Sciatic nerve (tissue), 2 donors: ENCODE results near the gene CPXM1. TPM values are rescaled to one million over a fixed set of nuclear protein-coding genes. Genes with fewer than 3 reads are reported as not detected.

Experiments
- ATAC-seq: fragments of 200-7000 bp; cut with Tn5 transposase; one replicate; pipeline ENCODE4 v1.9.1; 2020; ENCODE audit warnings: mild to moderate bottlenecking, moderate library complexity
- DNase-seq: peaks from one replicate; pipeline ENCODE4 v3.0.0-alpha.2; 2020; ENCODE audit warnings: low spot score
- intact Hi-C: fragments of 100-400 bp; cut with DNase I; formaldehyde crosslinking; loops from one replicate; pipeline ENCODE4 v1.14.2; 2022
- total RNA-seq: library from RNA; stranded (reverse); fragmentation: NEBNext Ultra II Directional; extraction: Animal tissue kit (Norgen Biotek cat#: 25700); gene quantifications from one replicate; pipeline ENCODE4 v1.2.1, GENCODE V29; 2021
- donor health status: DM: no; HTN: no; CAD: no.
- donor health status: DM: no; HTN: no; CAD: no.

Gene CPXM1
- total RNA-seq, 1 donor from 2014 or later: 5.9 TPM

DNA sequence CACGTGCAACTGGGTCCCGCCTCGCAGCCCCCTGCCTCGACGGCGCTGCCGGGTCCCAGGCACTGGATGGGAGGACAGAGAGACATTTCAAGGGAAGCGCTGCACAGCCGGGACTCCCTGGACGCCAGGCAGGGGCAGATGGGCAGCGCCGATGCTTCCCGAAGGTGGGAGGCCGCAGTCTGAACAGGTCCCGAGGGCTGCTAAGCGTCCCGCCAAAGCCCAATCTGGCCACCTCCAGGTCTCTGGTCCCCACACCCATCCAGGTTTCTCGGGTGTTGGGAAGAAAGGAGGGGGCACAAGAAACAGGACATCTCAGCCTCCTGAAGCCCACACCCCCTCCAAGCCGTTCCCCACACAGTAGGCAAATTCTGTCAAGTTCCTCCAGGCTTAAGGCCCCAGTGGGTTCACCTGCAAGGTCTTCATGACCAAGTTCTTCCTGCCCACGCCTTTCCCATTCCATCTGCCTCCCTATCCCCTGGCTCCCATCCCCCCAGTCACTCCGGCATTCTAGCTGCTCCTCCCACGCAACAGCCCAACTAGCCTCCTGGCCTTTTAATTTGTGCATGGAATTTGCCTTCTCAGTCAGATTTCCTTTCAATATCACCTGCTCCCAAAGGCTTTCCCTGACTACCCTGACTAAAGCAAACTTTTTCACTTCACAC lies 5.4 kb upstream of the CPXM1 start:
- intact Hi-C loops: no loop called here
- peak; percentile 23 for ATAC-seq
- no peak for DNase-seq

DNA sequence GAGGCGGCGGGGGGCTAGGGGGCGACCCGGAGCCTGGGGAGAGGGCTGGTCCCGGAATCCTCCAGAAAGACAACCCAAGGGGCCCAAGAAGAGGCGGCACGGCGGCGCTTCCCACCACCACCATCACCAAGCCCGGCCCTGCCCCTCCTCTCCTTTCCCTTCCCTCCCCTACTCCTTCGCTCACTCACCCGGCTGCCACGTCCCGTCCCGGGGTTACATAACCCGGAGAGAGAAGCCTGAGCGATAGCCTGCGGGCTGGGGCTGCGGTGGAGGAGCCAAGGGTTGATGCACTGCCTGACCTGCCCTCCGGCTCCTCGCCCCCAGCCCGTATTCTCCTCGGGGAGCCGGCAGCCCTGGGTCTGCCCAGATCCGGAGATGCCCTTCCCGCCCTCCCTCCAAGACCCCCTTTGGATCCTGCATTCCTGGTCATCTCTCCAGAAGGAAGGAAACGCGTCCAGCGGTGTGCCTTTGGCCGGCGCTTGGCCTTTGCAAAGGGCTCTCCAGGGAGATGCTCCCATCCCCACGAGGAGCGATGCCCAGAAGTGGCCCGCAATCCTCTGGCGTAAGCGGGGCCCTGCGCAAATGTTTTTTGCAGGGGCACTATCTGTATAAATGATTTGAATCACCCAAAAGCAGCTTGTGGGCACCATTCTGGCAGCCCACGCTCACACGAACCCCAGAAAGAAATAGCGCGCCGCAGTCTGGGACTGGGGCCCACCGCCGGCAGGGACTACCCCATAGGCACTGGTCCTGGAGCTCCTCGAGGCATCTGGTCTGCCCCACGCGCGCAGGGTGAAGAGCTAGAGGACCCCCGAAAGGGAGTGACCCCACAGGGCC lies 4.6 kb upstream of the CPXM1 start:
- intact Hi-C loops: no loop called here
- no peak for DNase-seq
- ATAC-seq: peak; percentile 71

DNA sequence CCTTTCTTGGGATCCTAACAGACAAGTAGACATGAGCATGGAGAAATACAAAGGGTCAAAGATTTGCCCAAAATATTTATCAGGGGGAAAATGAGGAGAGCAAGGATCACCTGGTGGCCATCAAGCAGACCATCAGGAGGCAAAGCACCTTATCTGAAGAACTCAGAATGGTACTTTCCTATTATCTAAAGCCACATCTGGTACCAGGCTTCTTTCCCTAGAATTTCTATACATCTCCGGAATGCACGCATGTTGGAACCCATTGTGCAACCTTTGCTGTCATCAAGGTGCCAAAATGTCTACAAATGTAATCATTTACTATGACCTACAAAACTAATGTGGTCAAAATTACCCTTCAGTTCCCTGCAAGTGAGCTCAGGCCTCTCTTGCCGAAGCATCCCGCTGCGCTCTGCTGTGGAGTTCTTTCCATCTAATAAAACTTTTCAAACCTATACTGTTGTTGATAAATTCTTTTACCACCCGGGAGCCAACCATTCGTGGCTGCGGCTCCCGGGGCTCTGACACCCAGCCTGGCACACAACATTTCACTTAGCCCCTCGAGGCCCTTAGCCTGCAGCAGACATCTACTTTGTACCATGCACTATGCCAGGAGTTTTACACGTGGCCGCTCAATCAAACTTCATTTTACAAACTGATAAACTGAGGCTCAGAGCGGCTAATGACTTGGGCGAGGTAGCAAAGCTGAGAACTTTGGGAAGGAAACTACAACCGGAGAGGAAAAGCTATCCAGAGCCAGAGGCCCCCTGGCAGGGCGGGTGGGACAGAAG lies 3.8 kb upstream of the CPXM1 start:
- ATAC-seq (no peak), DNase-seq (no peak)
- intact Hi-C loops: no loop called here

DNA sequence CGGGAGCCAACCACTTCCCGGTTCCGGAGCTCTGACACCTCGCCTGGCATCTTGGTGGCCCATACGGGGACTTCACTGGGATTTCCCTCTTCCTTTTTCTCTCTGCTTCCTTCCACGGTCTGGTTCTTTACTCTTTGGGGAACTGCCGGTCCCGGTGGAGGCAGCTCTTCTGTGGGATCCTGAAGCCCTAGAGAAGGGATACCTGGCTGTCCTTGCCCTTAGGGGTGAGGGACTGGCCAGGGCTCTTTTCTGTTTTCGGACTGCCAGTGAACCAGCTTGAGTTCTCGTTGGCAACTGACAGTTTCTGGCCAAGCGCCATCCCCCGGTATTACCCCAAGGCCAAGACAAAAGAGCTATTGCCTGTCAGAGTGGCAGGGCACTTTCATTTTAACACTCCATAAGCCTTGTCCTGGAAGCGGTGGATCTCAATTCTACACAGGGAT lies 880 bp upstream of the CPXM1 start:
- intact Hi-C loops: no loop called here
- DNase-seq: no peak
- ATAC-seq: no peak

DNA sequence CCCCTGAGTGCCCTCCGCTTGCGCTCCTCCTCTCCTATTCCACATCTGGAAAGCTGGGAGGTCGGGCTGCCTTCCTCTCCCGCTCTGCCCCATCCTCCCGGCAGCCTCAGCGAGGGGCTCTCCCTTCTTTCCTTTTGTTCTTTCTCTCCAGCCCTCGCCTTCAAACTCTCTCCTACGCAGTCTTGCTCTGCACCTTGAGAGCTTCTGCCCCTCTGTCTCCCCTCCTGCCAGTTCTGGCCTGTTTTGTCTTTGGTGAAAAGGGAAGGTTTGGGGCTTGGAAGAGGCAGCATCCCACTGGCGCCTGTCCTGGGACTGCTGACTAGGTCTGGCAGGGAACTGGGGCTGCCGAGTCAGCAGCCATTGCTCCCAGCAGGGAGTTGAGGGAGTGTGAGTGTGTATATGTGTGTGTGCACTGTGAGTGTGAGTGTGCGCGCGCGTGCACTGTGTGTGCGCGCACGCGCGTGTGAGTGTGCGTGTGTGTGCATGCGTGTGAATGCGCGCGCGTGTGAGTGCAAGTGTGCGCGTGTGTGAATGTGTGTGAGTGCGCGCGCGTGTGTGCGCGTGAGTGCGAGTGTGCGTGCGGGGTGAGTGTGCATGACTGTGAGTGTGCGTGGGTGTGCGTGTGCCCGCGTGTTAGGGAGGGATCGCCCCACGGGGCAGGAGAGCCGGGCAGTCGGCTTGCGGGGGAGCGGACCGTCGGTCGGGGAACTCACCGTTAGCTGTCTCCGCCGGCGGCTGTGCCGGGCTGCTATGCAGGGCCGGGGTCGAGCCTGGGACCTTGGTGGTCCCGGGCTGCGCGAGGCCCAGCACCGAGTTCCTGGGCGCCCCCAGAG lies 523 bp downstream of the CPXM1 start:
- intact Hi-C loops: no loop called here
- peak; percentile 64 for ATAC-seq
- DNase-seq: no peak

DNA sequence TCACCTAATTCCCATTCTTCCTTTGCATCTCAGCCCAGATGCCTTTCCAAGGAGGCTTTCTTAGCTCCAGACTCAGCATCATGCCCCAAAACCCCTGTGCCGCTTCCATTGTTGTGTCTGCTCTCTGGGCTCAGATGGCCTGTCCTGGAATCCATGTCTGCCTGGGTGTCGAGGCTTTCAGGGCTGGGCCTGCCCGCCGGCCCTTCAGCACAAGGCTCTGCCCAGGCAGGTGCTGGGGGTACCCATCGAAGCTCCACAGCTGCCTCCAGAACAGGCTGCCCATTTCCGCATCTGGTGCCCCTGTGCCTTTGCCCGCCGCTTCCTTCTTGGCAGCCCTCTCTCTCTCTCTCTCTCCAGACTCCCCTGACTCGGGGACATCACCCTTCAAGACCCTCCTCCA lies 1.2 kb downstream of the CPXM1 start:
- intact Hi-C loops: no loop called here
- no peak for DNase-seq
- peak; percentile 13 for ATAC-seq

DNA sequence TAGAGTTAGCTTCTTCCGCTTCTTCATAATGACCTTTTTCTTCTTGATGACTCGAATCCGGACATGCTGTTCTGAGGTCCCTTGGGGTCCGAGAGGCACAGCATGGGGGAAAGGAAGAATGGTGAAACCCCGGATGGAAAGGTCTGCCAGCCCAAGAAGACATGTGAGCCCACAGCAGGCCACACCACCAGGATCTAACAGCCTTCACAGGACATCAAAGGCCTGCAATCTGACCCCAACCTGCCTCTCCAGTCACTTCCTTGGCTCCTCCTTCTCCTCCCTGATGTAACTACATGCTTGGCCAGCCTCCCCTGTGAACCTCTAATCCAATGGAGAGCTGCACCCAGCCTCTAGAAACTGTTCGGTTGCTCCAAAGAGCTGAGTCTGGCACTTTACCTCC lies 1.6 kb downstream of the CPXM1 start:
- peak; percentile 33 for ATAC-seq
- DNase-seq: no peak
- intact Hi-C loops: no loop called here

DNA sequence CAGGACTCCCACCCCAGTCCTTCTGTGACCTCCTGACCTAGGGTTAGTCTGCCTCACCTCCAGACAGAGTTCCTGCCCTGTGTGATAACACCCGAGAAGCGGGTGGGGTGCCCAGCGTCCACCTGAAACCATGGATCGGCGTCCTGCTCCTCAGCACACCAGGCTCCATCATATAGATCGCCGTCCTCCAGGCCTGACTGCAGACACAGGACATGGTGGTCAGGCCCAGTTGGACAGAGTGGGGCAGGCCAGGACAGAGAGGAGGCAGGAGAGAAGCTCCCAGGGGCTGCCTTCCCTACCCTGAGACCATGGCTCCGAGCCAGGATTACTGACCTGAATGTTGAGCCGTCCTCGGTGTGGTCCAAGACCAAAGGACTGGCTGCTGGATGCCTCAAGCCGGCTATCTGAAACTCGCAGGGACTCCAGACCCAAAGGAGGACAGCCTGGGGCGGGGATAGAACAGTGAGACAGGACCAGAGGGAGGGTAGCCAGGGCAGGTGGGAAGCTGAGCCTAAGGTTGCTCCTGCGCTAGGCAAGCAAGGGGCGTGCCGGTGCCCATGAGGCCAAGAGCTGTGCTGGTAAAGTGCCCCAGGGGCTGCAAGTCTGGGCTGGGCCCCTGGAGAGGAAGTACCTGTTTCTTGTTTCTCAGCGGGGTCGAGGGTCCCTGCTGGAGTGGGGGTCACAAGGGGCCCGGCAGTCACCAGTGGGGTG lies 2.2 kb downstream of the CPXM1 start:
- intact Hi-C loops: no loop called here

DNA sequence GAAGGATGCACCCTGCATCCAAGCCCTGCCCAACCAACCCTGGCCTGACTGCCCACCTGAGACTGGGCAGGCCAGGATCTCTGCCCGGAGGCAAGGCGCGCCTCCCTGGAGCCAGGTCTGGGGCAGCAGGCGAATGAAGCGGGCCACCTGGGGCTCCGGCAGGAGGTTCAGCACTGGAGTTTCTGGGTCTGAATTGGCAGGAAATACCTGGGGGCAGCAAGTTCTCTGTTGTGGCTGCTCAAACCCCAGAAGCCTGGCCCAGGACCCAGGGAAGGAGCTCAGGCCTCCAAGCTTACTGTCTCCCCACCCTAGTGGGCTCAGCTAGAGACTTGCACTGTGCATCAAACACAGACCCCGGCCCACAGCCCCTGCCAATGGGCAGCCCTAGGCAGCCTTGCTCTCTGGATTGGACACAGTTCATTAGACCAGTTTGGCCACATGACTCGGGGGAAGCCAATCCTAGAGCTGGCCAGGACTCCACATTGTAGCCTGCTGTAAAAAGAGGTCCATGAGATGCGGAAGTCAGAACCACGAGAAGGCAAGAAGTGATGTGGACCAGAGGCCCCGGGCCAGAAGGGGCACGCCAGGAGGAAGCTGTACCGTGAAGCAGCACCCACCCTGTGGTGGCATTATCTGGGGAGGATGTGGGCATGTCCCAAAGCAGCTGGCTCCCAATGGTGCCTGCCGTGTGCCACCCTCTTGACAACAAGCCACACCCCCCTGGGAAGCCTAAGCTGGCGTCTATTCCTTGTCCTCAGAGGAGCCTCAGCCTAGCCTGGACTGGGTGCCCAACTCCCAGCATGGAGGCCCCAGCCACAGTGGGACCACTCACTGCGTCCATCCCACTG lies 3.1 kb downstream of the CPXM1 start:
- DNase-seq (no peak), ATAC-seq (no peak)
- intact Hi-C loops: no loop called here

More for the DNA sequence above, 2.2 kb downstream of the CPXM1 start:
- no peak for DNase-seq
- ATAC-seq: no peak

DNA sequence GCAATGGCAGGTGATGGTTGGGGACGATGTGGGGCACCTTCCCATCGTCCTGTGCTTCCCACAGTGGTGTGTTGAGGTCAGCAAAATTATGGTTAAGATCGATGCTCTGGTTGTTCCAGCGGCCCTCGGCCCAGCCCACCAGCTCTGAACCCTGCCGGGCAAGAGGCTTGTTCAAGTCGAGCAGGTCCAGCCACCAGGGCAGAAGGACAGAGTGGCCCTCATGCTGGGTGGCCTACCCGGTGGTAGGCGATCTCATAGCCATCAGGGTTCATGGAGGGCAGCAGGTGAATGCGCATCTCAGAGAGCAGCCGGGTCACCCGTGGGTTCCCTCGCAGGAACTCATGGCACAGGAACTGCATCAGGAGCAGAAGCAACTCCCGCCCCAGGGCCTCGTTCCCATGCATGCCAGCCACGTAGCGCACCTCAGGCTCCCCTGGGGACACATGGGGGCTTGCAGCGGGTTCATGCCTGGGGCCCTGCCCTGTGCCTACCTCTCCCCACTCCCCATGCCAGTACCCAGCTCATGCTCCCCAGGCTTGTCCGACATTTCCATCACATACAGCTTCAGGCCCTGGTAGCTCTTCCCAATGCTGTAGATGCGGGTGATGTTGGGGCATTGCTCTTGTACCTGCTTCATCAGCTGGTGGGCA lies 4.3 kb downstream of the CPXM1 start:
- ATAC-seq: no peak
- intact Hi-C loops: no loop called here
- DNase-seq: no peak

DNA sequence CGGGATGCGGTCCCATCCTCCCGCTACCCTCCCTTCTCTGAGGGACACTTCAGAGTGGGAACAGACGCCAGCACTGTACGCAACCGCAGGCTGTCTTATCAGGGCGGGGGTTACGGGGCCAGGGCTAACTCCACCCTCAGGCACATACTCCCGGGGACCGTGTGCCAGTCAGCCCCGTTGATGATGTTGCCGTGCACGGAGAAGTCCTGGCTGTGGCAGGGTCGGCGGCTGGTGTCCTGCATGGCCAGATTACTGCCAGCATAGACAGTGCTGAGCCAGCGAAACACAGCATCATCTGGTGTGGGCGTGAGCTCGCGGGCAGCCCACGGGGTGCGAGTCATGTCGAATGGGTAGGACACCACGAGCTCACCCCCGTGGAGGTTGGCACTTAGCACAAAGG lies 5.0 kb downstream of the CPXM1 start:
- intact Hi-C loops: no loop called here
- no peak for ATAC-seq
- no peak for DNase-seq

DNA sequence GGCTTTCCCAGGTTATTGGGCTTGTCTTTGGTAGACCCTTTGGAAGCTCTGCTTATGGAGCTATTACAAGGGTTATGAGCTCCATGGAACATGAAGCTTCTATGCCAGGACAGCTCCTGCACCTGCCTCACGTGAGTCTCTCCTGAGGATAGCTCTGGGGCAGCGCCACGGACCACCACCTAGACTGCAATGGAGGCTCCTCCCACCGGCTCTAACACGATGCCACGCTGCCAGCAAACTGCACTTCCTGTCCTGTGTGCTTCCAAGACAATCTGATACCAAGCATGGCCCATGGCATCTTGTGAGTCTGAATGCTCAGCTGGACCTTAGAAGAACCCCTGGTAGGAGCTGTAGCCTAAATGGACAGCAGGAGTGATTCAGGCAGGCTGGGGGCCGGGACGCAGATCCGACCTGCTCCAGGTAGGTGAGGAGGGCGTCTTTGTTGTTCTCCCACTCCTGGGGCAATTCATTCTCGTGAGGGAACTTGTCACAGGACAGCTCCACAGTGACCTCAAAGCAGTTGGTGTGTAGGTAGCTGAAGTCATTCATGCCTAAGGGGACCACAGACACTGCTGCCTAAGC lies 5.5 kb downstream of the CPXM1 start:
- intact Hi-C loops: no loop called here
- DNase-seq (no peak), ATAC-seq (no peak)

DNA sequence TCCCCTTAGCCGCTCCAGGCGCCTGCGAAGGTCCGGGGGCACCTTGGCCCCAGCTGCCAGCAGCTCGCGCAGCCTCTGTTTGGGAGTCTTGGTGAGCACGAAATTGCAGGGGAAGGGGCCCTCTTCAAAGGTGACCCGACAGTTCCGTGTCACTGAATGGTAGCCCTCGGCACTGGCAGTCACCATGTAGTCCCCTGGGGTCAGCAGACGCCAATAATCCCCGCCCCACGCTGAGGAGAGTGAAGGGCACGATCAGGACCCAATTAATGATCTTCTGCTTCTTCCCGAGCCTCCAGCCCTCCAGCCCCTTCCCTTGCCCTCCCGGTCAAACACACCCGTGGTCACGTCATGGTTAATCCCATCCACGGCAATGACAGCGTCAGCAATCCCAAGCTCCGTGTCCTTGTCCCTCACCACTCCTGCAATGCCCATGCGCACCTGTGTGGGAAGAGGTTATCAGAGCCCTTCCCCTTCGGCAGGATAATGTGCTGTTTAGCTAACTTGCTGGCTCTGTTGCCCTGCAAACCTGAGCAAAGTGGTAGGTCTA lies 6.2 kb downstream of the CPXM1 start:
- ATAC-seq (no peak), DNase-seq (no peak)
- intact Hi-C loops: no loop called here

DNA sequence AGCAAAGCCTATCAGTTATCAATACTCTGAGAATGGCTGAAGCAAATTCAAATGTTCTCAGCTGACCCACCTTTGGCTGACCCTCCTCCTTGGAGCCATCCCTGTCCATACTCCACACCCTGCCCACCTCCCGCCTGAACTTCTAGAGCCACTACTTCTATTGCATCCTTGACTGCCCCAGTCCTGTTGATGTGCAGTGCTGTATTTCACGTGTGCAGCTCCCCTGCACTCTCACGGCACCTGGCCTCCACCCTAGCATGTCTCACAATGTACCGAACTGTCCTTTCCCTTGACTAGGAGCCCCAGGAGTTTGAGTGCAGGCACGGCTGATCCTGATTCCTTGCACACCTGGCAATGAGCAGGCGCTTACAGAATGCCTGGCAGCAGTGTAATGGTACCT lies 7.0 kb downstream of the CPXM1 start:
- DNase-seq (no peak), ATAC-seq (no peak)
- intact Hi-C loops: no loop called here

DNA sequence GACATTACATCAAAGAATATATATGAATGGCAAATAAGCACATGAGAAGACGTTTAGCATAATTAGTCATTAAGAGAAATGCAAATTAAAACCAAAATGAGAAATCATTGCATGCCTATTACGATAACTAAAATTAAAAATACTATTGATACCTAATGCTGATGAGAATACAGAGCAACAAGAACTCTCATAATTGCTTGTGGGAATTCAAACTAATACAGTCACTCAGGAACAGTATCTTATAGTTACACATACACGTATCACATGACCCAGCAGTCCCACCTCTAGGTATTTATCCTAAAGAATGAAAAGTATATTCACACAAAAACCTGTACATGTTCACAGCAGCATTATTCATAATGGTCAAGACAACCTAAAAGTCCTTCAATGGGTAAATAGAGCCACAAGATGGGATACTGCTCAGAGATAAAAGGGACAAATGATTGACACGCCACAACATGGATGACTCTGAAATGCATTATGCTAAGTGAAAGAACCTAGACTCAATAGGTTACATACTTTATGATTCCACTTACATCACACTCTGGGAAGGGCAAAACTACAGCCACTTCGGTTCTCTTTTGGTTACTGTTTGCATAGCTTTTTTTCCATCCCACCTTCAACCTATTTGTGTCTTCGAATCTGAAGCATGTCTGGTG lies 16.4 kb downstream of the CPXM1 start:
- intact Hi-C loops: no loop called here
- DNase-seq (no peak), ATAC-seq (no peak)

DNA sequence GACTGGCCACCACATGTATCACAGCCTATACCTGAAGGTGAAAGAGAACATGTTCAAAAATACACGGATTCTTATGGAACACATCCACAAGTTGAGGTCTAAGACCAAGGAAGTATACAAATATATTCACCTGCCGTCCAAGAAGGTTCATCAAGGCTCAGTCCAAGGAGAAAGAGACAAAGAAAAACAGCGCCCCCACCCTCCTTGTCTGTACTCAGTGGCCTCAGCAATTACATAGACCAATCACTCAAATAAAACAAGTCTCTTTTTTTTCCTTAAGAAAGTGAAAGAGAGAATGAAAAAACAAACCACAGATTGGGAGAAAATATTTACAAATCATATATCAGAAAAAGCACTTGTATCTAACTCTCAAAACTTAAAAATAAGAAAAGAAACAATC lies 19.5 kb downstream of the CPXM1 start:
- ATAC-seq (no peak), DNase-seq (no peak)
- intact Hi-C loops: no loop called here
